K562 (cell line): ENCODE data around the gene SCYL1. TPM values are rescaled to one million over a fixed set of nuclear protein-coding genes. Genes with fewer than 3 reads are reported as not detected.

Experiments
- CBX1 ChIP-seq: sonication (generic); IDR thresholded peaks from 2 replicates; pipeline ENCODE4 v1.6.1; 2016; ENCODE audit warnings: antibody characterized with exemption, low read depth, mild to moderate bottlenecking
- HDAC3 ChIP-seq: fragments of 450-650 bp; IDR thresholded peaks from 2 replicates; pipeline ENCODE4 v1.6.1; 2018; ENCODE audit warnings: borderline replicate concordance, mild to moderate bottlenecking, moderate library complexity; ENCODE audit not compliant: partially characterized antibody
- NFYB ChIP-seq: IDR thresholded peaks from 2 replicates; pipeline ENCODE4 v1.6.1; 2011; ENCODE audit warnings: mild to moderate bottlenecking, moderate library complexity; ENCODE audit not compliant: insufficient read length; ENCODE audit errors: extremely low read depth
- OTX1 ChIP-seq: fragments of 450-650 bp; formaldehyde crosslinking; IDR thresholded peaks from 2 replicates; pipeline ENCODE4 v1.4.0; 2022; ENCODE audit warnings: mild to moderate bottlenecking
- RBM14 ChIP-seq: fragments of 200-400 bp; formaldehyde crosslinking; IDR thresholded peaks from 2 replicates; pipeline ENCODE4 v1.6.1; 2018; ENCODE audit warnings: low read depth, mild to moderate bottlenecking, low read length, moderate library complexity, borderline replicate concordance; ENCODE audit not compliant: insufficient read depth
- SRF ChIP-seq, 2 experiments: fragments of 250-450, 450-650 bp in 1 of 2; sonication (Bioruptor Pico) in 1 of 2; sonication (generic) in 1 of 2; formaldehyde crosslinking; IDR thresholded peaks; 2 replicates each; pipeline versions ENCODE4 v1.5.0 to v1.5.1; 2020 to 2022; ENCODE audit warnings: mild to moderate bottlenecking in 1 of 2, missing genetic modification reagents in 1 of 2
- ZNF12 ChIP-seq: sonication (generic); formaldehyde crosslinking; IDR thresholded peaks from 2 replicates; pipeline ENCODE4 v1.4.0; 2020; ENCODE audit warnings: mild to moderate bottlenecking, missing genetic modification reagents
- ZNF239 ChIP-seq: fragments of 250-450 bp; sonication (Bioruptor Pico); IDR thresholded peaks from 2 replicates; pipeline ENCODE4 v1.4.0; 2020; ENCODE audit warnings: mild to moderate bottlenecking
- ZNF24 ChIP-seq: fragments of 450-650 bp; IDR thresholded peaks from 2 replicates; pipeline ENCODE4 v1.6.1; 2016
- ZNF316 ChIP-seq: fragments of 450-650 bp; IDR thresholded peaks from 2 replicates; pipeline ENCODE4 v1.6.1; 2016
- polyA plus RNA-seq, 8 experiments: library from polyadenylated mRNA; depleted of rRNA in 4 of 8; stranded (reverse) in 5 of 8; unstranded in 3 of 8; fragments of >200 nt; fragmentation: Nextera tagmentation in 2 of 8; fragmentation: Illumina TruSeq in 1 of 8; extraction: Ambion mirVana in 2 of 8; extraction: Trizol in 1 of 8; gene quantifications; 2 replicates each; pipeline versions ENCODE4 v1.2.1 to v1.2.3, GENCODE V29; 2011 to 2014; ENCODE audit warnings: inconsistent platforms in 1 of 8, missing spikeins in 1 of 8
- total RNA-seq, 7 experiments: library from RNA; depleted of rRNA in 6 of 7; stranded (reverse); fragments of >200 nt in 6 of 7; fragmentation: Illumina TruSeq in 2 of 7; extraction: Trizol in 2 of 7; gene quantifications; 2 replicates each; pipeline versions ENCODE4 v1.2.1 to v1.2.3, GENCODE V29; 2011 to 2021; ENCODE audit warnings: low replicate concordance in 1 of 7
- TF ChIP-seq, protein P1 (sequence below): fragments of 250-450 bp; sonication (Bioruptor Pico); IDR thresholded peaks from 2 replicates; pipeline ENCODE4 v1.9.0; 2021; ENCODE audit warnings: mild to moderate bottlenecking, inconsistent platforms
- TF ChIP-seq, protein P2 (sequence below): fragments of 200-800 bp; sonication (Bioruptor generic); IDR thresholded peaks from 2 replicates; pipeline ENCODE4 v1.6.1; 2017; ENCODE audit warnings: missing genetic modification characterization, missing compliant biosample characterization
- TF ChIP-seq, protein P3 (sequence below): fragments of 200-800 bp; sonication (Bioruptor generic); IDR thresholded peaks from 2 replicates; pipeline ENCODE4 v1.6.1; 2017; ENCODE audit warnings: missing genetic modification characterization, missing compliant biosample characterization
- TF ChIP-seq, protein P4 (sequence below): sonication (generic); formaldehyde crosslinking; IDR thresholded peaks from 2 replicates; pipeline ENCODE4 v1.8.0; 2022; ENCODE audit warnings: mild to moderate bottlenecking, missing genetic modification reagents
- TF ChIP-seq, protein P5 (sequence below): fragments of 450-650 bp; IDR thresholded peaks from one replicate; pipeline ENCODE4 v1.6.1; 2018; ENCODE audit warnings: mild to moderate bottlenecking, moderate library complexity; ENCODE audit not compliant: partially characterized antibody

Gene SCYL1
- total and polyA plus RNA-seq, 9 of the 15 experiments (the other 6 are each of a cell fraction or from before 2014, with no cell fraction given): 1.9 to 145 (median 57.6) TPM

DNA sequence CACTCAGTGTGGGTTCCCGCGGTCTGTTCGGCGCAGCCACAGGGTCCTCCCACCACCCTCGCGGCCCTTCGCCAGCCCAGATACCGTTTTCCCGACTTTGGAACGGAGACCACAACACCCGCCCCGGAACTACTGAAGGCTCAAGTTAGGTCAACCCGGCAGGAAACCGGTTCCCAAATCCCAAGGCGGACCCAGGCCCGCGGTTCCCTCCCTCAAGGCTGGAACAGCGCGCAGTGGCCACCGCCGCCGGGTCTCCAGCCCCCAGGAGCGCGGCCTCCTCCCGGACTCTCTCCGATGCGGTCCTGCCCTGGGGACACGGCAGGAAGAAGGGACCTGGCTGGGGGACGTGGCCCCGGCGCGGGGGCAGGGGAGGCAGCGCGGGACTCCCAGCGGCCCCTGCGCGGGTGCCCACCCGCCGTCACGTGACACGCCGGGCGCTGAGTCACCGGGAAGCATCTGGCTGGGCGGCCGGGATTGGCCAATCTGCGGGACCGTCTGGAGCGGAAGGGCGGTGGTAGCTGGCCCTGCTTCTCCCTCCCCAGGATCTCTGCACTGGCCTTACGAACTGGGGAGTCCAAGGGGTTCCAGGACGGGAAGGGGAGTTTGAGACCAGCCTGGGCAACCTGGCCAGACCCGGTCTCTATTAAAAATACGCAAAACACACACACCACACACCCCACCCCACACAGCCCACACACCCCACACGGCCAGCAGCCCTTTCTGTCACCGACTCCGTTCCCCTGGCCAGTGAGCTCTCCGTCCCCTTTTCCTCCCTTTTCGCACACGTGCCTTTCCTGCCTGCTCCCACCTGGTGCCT, 47.5 kb upstream of the SCYL1 start (continued):
- TF ChIP-seq, protein P1, sequence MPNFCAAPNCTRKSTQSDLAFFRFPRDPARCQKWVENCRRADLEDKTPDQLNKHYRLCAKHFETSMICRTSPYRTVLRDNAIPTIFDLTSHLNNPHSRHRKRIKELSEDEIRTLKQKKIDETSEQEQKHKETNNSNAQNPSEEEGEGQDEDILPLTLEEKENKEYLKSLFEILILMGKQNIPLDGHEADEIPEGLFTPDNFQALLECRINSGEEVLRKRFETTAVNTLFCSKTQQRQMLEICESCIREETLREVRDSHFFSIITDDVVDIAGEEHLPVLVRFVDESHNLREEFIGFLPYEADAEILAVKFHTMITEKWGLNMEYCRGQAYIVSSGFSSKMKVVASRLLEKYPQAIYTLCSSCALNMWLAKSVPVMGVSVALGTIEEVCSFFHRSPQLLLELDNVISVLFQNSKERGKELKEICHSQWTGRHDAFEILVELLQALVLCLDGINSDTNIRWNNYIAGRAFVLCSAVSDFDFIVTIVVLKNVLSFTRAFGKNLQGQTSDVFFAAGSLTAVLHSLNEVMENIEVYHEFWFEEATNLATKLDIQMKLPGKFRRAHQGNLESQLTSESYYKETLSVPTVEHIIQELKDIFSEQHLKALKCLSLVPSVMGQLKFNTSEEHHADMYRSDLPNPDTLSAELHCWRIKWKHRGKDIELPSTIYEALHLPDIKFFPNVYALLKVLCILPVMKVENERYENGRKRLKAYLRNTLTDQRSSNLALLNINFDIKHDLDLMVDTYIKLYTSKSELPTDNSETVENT (CRISPR knock-in tag): 0 out of 2 replicates have a peak, but pooled peaks have one; percentile 26
- TF ChIP-seq OTX1 (CRISPR knock-in tag): peak; percentile 80; the same call in 1 of the 2 replicates
- TF ChIP-seq NFYB: peak; percentile 14
- TF ChIP-seq HDAC3: peak; percentile 57
- TF ChIP-seq ZNF316: peak; percentile 67
- no peak for TF ChIP-seq ZNF24
- TF ChIP-seq RBM14: 0 out of 2 replicates have a peak, but pooled peaks have one; percentile 89
- TF ChIP-seq, protein P2, sequence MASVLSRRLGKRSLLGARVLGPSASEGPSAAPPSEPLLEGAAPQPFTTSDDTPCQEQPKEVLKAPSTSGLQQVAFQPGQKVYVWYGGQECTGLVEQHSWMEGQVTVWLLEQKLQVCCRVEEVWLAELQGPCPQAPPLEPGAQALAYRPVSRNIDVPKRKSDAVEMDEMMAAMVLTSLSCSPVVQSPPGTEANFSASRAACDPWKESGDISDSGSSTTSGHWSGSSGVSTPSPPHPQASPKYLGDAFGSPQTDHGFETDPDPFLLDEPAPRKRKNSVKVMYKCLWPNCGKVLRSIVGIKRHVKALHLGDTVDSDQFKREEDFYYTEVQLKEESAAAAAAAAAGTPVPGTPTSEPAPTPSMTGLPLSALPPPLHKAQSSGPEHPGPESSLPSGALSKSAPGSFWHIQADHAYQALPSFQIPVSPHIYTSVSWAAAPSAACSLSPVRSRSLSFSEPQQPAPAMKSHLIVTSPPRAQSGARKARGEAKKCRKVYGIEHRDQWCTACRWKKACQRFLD (CRISPR knock-in tag): peak; percentile 50; the same call in 1 of the 2 replicates
- TF ChIP-seq, protein P3, sequence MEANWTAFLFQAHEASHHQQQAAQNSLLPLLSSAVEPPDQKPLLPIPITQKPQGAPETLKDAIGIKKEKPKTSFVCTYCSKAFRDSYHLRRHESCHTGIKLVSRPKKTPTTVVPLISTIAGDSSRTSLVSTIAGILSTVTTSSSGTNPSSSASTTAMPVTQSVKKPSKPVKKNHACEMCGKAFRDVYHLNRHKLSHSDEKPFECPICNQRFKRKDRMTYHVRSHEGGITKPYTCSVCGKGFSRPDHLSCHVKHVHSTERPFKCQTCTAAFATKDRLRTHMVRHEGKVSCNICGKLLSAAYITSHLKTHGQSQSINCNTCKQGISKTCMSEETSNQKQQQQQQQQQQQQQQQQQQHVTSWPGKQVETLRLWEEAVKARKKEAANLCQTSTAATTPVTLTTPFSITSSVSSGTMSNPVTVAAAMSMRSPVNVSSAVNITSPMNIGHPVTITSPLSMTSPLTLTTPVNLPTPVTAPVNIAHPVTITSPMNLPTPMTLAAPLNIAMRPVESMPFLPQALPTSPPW (CRISPR knock-in tag): peak; percentile 88
- TF ChIP-seq, protein P4, sequence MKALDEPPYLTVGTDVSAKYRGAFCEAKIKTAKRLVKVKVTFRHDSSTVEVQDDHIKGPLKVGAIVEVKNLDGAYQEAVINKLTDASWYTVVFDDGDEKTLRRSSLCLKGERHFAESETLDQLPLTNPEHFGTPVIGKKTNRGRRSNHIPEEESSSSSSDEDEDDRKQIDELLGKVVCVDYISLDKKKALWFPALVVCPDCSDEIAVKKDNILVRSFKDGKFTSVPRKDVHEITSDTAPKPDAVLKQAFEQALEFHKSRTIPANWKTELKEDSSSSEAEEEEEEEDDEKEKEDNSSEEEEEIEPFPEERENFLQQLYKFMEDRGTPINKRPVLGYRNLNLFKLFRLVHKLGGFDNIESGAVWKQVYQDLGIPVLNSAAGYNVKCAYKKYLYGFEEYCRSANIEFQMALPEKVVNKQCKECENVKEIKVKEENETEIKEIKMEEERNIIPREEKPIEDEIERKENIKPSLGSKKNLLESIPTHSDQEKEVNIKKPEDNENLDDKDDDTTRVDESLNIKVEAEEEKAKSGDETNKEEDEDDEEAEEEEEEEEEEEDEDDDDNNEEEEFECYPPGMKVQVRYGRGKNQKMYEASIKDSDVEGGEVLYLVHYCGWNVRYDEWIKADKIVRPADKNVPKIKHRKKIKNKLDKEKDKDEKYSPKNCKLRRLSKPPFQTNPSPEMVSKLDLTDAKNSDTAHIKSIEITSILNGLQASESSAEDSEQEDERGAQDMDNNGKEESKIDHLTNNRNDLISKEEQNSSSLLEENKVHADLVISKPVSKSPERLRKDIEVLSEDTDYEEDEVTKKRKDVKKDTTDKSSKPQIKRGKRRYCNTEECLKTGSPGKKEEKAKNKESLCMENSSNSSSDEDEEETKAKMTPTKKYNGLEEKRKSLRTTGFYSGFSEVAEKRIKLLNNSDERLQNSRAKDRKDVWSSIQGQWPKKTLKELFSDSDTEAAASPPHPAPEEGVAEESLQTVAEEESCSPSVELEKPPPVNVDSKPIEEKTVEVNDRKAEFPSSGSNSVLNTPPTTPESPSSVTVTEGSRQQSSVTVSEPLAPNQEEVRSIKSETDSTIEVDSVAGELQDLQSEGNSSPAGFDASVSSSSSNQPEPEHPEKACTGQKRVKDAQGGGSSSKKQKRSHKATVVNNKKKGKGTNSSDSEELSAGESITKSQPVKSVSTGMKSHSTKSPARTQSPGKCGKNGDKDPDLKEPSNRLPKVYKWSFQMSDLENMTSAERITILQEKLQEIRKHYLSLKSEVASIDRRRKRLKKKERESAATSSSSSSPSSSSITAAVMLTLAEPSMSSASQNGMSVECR (CRISPR knock-in tag): peak; percentile 29; the same call in 1 of the 2 replicates
- no peak for TF ChIP-seq ZNF239 (CRISPR knock-in tag)
- peak in 1 of 2 experiments; percentile 48; a peak in 2 of 4 replicates for TF ChIP-seq SRF (CRISPR knock-in tag; IDR thresholded peaks at IDR 0.05)
- no peak for TF ChIP-seq ZNF12 (CRISPR knock-in tag)
- TF ChIP-seq CBX1: peak; percentile 96
- TF ChIP-seq, protein P5, sequence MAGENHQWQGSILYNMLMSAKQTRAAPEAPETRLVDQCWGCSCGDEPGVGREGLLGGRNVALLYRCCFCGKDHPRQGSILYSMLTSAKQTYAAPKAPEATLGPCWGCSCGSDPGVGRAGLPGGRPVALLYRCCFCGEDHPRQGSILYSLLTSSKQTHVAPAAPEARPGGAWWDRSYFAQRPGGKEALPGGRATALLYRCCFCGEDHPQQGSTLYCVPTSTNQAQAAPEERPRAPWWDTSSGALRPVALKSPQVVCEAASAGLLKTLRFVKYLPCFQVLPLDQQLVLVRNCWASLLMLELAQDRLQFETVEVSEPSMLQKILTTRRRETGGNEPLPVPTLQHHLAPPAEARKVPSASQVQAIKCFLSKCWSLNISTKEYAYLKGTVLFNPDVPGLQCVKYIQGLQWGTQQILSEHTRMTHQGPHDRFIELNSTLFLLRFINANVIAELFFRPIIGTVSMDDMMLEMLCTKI: no peak
